NCI-H1048 (cell line): Measurements from ENCODE around the gene DOC2B.
"Not testable (repeated sequence)": the region's sequence is repeated elsewhere in the genome, so short reads cannot be mapped to it uniquely, and the experiment has no call there.

Source experiments
- DNase-seq: peaks from one replicate; lab custom pipeline; 2025; lab: John Stamatoyannopoulos, UW

Gene DOC2B

DNA sequence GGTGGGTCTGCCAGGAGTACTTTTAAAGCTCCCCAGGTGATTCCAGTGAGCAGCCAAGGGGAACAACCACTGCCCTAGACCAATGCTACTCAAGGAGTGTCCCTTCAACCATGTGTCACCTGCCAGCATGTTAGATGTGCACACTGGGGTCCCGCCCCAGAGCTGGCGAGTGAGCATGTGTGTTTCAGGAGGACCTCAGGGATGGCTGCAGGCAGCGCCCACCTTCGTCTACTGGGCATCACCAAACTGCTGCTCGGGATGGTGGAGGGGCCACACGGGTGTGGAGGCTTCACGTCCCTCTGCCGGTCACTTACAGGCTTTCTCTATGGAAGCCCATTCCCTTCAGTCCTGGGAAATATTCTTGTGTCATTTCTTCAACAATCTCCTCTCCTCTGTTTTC lies 29.0 kb upstream of the DOC2B start:
- no peak for DNase-seq

DNA sequence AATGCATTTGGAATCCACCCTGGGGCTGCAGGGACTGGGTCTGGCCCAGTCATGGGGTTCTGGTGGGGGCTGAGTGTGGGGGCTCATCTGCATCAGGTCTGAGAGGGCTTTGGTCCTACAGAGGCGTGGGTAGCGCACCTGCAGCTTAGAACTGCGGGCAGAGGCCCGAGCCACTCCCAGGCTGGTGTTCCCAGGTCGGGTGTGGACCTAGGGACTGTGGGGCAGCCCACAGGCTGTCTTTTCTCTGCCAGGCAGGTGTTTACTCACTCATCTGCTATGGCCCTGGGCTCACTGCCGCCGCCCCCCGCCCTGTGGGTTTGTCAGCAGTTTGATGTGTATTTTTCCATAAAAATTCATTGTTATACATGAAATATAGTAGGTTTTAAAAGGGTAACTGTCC lies 27.0 kb upstream of the DOC2B start:
- DNase-seq, result no peak

DNA sequence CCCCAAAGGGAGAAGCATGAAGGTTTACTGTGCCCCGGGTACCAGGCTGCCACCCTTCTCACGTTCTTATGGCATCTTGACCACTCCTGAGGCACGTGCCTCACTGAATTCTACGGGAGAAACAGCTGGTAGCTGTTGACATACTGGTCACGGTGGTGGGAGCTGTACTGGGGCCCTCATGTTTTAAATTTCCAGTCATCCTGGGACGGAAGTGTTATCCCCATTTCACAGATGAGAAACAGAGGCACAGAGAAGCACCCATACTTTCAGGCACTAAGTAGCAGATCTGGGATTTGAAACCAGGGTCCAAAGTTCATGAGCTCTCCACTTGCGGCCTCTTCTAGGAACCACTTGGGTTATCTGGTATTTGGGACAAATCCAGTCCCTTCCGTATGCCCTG lies 26.3 kb upstream of the DOC2B start:
- DNase-seq, result no peak

DNA sequence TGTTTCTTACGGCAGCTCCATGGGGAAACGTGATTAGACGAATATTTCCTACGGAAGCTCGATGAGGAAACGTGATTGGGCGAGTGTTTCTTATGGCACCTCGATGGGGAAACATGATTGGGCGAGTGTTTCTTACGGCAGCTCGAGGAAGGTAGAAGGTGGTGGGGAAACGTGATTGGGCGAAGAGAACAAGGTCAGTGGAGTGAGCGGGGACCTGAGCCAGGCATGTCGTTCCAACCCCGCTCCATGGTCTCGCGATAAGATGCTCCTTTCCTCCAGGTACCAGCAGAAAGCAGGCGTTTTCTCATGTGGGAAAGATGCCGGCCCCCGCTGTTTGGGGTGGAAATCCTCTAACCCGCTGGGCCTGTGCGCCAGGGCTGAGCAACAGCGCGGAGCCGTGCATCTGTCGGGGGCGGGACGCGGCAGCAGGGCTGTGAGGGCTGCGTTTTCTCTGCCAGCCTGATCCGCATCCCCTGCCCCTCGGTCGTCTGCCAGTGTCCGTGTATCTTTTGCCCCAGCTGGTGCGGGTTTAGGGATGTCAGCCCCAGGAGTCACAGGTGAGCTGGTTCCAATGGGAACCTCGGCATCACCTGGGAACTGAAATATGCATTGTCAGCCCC lies 25.6 kb upstream of the DOC2B start:
- no peak for DNase-seq

DNA sequence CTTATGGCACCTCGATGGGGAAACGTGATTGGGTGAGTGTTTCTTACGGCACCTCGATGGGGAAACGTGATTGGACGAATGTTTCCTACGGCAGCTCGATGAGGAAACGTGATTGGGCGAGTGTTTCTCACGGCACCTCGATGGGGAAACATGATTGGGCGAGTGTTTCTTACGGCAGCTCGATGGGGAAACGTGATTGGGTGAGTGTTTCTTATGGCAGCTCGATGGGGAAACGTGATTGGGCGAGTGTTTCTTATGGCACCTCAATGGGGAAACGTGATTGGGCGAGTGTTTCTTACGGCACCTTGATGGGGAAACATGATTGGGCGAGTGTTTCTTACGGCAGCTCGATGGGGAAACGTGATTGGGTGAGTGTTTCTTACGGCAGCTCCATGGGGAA lies 25.0 kb upstream of the DOC2B start:
- not testable (repeated sequence) for DNase-seq

DNA sequence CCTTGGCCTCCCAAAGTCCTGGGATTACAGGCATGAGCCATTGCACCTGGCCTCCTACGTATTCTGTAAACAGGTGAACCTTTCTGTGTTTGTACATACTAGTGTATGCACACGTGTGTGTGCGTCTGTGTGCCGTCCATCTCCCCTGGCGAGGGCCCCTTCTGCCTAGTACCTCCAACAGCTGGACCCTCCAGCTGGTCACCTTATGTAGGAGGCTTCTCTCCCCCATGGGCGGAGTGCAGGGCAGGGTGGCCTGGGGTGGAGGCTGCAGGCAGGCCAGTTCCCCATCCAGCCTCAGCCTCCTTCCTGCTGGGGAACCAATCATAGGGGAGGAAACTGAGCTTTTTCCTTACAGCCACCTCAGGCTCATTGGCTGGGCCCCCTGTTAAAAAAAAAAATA lies 24.4 kb upstream of the DOC2B start:
- DNase-seq, result no peak

DNA sequence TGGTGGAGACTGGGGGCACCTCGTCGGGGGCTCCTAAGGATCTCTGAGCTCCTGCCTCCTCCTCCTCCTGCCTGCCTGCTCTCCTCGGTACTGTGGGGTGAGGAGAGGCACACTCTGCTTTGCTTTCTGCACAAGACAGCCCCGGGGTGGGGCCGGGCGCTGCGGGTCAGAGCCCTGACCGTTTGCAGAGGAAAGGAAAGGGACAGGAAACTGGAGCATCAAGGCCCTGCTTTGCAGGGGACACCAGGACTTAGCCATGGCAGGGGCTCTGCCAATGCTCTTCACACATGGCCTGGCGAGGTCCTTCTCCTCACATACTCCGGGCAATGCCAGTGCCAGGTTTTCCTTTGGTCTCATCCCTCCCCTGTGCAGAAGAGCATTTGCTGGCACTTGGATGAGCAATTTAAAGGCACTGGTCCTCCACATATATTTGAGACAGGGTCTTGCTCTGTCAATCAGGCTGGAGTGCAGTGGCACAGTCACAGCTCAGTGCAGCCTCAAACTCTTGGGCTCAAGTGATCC lies 23.8 kb upstream of the DOC2B start:
- DNase-seq, result no peak

DNA sequence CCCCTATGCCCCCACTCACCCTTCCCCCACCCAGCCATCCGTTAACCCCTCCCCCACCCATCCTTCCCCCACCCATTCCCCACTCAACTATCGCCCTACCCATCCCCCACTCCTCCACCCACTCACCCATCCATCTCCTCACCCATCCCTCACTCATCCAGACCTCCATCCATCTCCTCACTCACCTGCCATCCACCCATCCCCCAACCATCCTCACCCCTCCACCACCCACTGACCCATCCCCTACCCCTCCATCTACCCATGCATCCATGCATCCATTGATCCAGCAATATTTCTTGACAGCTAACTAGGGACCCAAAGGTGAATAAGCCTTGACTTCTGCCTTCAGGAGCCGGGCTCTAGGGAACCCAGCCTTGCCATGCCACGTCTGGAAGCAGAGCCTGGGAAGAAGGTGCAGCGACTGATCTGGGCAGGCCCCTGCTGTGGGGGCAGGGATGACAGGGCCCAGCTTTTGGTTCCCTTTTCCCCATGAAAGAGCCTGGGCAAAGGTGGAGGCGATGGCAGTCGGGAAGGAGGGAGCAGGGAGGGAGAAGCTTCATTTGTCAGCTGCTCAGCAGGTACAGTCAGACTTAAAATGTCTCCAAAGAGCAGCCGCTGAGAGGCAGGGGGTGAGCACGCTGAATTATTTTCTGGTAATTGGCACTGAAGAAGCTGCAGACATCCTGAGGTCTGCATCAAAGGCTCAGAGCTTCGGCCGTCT lies 23.1 kb upstream of the DOC2B start:
- DNase-seq, result no peak

DNA sequence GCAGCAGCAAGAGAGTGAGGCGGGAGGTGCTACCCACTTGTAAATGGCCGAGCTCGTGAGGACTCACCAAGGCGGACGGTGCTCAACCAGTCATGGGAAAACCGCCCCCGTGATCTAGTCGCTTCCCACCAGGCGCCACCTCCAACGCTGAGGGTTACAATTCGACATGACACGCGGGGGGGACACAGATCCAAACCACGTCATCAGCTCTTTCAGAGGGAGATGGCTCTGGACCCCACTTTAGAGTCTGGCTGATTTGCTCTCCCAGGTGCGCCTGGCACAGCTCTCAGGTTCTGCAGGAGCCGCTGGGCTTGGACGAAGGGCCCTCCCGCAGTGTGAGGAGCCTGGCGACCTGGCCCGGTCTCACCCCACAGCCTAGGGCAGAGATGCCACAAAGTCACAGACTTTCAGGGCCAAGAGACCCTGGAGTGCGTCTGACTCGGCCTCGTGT lies 21.1 kb upstream of the DOC2B start:
- no peak for DNase-seq

DNA sequence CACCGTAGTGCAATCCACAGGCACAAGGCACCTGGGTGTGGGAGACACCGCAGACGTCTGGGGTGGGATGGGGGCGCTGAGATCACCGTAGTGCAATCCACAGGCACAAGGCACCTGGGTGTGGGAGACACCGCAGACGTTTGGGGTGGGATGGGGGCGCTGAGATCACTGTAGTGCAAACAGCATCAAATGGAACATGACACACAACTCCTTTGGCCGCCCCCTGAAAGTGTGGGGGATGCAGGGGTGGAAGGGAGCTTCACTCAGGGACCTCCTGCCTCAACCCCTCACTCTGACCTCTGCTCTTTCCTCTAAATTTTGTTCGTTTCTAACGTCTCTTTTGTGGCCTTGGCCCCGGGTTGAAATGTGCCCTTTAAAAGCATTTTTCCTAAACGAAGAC lies 20.3 kb upstream of the DOC2B start:
- DNase-seq, result not testable (repeated sequence)

DNA sequence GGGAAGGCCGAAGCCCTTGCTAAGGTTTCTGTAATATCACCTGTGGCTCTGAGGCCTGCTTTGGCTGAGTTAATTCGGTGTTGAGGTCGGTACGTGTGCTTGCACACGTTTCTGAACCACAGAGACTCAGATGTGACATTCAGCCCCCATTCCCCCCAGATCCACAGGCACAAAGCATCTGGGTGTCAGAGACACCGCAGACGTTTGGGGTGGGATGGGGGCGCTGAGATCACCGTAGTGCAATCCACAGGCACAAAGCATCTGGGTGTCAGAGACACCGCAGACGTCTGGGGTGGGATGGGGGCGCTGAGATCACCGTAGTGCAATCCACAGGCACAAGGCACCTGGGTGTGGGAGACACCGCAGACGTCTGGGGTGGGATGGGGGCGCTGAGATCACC lies 19.8 kb upstream of the DOC2B start:
- DNase-seq, result not testable (repeated sequence)

DNA sequence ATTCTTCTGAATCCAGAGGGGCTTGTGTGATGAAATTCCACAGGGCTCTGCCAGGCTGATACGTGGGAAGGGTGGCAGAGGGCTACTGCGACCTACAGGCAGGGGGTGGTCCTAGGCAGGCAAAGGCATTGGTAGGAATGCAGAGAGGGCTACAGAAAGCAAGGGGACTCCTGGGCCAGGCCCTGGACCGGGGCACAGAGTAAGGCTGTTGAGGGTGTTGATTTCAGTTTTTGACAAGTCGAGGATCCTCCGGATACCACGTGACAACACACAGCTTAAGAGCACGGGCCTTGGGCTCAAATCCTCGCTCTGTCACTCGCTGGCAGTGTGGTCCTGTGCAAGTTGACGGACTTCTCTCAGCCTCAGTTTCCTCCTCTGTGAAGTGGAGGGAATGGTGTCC lies 19.1 kb upstream of the DOC2B start:
- DNase-seq, result no peak

DNA sequence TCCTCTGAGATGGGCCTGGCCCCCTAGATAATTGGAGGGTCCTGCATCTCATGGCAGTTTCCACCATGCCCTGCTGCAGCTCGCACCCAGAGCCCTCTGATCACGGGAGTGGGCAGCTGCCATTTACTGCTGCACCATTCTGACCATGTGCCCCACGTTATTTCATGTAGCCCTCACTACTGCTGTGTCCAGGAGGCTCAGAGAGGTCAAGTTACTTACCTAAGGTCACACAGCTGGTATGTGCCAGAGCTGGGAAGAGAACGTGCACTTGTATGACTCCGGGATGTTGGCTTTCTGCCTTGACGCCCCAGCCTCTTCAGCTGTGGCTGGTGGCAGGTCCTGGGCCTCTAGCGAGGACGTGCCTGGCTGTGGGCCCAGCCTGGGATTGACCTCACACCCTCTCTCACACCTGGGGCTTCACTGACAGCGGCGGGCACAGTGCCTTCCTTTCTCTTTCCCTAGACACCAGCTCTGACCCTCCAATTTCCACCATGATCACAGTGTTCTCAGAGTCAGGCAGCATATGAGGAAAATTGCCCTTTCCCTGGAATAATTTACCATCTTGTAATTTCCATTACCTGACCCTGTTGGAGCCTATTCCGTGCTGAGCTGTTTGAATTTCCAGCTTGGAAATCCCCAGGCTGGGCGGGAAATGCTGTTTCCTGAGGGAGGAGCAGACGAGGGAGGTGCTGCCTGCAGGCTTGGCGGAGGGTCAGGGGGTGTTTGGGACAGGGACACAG lies 18.5 kb upstream of the DOC2B start:
- no peak for DNase-seq

DNA sequence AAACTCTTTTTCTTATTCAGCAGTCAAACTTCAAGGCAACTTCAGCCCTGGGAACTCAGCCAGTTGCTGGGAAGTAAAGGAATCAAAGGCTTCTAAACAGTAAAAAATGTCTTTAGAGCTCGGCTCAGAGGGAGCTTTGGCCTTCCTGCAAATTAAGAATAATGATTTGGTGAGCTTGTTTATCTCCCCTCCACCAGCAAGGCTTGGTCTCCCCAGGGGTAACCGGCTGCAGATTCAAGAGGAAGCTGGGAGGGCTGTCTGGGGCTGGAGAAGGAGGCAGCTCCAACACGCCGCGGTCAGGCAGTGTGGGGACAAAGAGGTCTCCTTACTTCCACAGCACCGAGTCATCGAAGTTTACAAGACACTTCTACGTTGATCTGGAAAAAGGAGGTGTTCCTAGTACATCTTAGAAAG lies 17.7 kb upstream of the DOC2B start:
- no peak for DNase-seq

DNA sequence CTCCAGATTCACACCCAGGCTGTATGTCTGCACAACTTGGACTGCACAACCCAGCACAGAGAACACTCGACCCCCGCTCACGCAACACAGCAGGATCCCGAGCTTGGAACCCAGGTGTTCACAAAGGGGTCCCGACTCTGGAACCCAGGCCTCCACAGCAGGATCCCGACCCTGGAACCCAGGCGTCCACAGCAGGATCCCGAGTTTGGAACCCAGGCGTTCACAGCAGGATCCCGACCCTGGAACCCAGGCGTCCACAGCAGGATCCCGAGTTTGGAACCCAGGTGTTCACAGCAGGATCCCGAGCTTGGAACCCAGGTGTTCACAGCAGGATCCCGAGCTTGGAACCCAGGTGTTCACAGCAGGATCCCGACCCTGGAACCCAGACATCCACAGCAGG lies 16.8 kb upstream of the DOC2B start:
- DNase-seq, result not testable (repeated sequence)

DNA sequence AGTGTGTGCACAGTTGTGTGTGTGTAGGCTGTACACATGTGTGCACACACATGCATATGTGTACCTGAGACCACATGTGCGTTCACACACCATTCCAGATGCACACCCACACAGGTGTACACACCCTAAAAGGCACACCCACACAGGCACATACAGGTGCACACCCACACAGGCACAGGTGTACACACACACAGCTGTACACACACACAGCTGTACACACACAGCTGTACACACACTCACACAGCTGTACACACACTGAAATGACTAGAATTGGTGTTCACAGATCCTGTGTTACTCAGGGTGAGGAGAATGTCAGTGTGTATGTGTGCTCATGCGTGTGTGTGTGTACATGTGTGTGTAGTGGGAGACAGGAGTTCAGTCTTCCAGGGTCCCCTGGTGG lies 15.9 kb upstream of the DOC2B start:
- no peak for DNase-seq

DNA sequence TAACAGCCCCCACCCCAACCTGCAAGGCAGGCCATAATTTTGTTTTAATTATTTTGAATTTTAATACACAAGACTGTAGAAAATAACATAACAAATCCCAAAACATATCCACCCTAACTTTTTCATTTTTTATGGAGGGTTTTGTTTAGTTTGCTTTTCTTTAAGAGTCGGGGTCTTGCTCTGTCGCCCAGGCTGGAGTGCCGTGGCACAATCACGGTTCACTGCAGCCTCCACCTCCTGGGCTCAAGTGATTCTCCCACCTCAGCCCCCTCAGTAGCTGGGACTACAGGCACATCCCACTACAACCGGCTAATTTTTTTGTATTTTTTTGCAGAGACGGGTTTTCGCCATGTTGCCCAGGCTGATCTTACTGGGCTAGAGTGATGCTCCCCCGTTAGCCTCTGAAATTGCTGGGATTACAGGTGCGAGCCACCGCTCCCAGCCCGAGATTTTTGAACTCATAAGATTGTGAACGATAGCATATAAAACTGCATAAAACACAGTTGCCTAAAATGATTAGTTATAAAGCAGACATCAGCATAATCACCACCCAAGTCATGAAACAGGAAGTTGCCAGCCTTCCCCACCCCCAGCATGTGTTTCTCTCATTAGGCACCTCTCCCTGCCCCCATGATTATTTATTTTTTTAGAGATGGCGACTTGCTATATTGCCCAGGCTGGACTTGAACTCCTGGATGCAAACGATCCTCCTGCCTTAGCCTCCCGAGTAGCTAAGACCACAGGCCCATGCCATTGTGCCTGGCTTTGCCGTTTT lies 13.6 kb upstream of the DOC2B start:
- no peak for DNase-seq

DNA sequence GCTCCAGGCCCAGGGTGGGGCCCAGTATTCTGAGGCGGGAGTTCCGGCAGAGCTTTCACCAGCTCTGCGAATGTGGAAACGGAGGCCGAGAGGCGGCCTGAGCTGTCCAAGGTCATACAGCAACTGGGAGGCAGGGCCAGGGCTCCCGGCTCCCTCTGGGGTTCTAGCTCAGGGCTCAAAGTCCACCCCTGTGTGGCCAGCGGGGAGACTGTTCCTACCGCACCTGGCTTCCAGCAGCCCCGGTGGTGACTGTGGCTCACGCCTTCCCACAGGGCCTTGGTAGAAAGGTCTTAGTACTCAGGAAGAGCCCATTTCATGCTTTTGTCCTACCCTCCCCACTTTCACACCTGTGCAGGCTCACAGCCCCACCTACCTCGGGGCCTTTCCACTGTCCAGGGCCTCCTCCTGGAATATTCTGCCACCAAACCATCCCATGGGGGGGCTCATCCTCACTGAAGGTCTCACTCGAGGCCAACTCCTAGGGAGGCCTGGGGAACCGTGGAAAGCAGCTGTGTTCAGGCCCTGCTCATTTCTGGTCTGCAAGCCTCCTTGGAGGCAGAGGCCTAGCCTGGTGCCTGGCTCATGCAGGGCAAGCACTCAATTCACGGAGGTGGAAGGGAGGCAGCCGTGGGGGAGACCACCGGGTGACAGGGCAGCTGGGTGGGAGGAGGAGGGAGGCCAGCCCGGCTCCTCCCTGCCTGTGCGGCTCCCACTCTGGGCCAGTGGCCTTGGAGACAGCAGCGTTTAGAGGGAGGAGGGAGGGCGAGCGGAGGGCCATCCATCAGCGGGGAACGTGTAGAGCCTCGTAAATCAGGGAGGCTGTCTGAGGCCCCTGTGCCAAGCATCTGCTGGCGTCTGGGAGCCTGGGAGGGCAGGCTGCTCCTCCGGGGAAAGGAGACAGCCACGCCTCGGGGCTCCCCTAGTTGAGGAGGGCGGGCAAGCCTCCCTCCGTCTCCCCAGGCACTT lies 12.7 kb upstream of the DOC2B start:
- no peak for DNase-seq

DNA sequence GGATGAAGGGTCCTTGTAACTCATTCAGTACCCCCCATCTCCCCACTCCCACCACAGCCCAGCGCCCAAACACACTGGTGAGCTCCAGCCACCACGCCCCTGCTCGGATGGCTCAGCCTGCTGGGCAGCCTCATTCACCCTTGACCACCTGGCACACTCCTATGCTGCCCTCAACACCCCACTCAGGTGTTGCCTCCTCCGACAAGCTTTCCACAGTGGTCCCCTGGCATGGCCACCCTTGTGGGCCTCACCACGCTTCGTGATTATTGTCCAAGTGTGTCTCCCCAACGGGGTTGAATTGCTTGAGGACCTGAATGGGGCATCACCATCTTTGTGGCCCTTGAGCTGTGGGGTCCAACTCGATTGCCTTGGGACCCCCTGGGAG lies 12.0 kb upstream of the DOC2B start:
- DNase-seq, result no peak

DNA sequence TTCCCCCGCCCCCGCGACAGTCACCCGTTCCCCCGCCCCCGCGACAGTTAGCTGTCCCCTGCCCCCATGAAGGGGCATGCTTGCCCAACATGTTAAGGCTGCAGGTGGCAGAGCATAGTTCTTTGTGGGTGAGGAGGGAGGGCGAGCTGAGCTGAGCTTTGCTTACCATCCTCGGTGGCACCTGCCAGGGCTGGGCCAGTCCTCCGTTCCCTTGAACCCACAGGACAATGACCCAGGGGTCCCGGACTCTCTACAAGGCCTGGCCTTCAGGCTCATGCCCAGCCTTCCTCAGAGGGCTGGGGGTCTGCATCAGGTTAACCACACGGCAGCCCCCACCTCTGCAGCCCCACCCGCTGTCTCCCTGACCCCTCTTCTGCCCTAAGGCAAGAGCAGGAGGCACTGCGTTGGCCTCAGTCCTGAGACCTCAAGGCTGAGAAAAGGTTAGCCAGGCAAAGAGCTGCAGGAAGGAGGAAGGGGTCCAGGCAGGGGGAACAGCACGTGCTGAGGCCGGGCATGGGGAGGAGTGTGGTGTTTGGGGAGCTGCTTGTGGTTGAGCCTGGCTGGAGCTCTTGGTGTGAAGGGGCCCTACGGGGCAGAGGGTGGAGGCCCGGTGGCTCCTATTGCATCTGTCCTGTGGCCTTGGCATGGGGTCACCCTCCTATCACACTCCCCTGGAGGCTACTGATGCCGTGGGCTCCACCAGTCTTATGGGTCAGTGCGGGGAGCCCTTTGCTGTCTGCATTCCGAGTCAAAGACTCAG lies 11.4 kb upstream of the DOC2B start:
- no peak for DNase-seq
